Adrenal gland (tissue), 5 donors: ENCODE data around the gene ARL4D.

Experiments
- POLR2A ChIP-seq, 2 donors: fragments of 450-650 bp; IDR thresholded peaks; one replicate each; pipeline ENCODE4 v1.6.1; 2017; ENCODE audit warnings: antibody characterized with exemption in 2 of 2, mild to moderate bottlenecking in 2 of 2, moderate library complexity in 1 of 2
- TF ChIP-seq, protein P1 (sequence below), 6 experiments: fragments of 450-650 bp in 4 of 6; fragments of 200-600 bp in 2 of 6; sonication (generic) in 1 of 6; IDR thresholded peaks; 1 replicate in 5 of 6; 2 replicates in 1 of 6; pipeline versions ENCODE4 v1.5.1 to v1.8.0; 2016 to 2021; ENCODE audit warnings: antibody characterized with exemption in 6 of 6, mild to moderate bottlenecking in 2 of 6, moderate library complexity in 1 of 6
- donor health status: DM: no; HTN: no; CAD: no.

DNA sequence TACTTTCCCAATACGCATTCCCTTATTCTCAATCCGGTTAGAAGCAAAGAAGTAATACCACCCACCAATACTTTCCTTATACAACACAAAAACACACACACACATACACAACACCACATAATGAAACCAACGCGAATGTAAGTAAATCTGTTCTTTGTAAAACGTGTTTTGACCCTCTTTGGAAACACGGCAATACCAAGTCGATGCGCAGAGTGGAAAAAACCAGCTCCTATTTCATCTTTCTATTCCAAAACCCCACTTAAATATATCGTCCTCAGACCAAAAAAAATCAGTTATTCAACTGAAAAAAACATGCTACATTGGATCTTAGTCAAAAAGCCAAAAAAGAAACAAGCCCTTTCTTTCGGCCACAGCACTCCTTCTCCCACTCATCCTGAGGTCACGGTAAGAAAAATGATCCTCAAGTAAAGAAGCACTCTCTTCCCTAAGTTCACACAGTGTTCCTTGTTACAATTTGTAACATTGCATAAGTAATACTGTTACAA, 31.0 kb upstream of the ARL4D start:
- TF ChIP-seq, protein P1, sequence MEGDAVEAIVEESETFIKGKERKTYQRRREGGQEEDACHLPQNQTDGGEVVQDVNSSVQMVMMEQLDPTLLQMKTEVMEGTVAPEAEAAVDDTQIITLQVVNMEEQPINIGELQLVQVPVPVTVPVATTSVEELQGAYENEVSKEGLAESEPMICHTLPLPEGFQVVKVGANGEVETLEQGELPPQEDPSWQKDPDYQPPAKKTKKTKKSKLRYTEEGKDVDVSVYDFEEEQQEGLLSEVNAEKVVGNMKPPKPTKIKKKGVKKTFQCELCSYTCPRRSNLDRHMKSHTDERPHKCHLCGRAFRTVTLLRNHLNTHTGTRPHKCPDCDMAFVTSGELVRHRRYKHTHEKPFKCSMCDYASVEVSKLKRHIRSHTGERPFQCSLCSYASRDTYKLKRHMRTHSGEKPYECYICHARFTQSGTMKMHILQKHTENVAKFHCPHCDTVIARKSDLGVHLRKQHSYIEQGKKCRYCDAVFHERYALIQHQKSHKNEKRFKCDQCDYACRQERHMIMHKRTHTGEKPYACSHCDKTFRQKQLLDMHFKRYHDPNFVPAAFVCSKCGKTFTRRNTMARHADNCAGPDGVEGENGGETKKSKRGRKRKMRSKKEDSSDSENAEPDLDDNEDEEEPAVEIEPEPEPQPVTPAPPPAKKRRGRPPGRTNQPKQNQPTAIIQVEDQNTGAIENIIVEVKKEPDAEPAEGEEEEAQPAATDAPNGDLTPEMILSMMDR (IDR thresholded peaks at IDR 0.05): peak in 1 of 6 experiments; percentile 10
- no peak for TF ChIP-seq POLR2A (IDR thresholded peaks at IDR 0.05)
